Measurements from ENCODE around the gene SLC22A15.
"Not testable (repeated sequence)": the region's sequence is repeated elsewhere in the genome, so short reads cannot be mapped to it uniquely, and the experiment has no call there.

Gene SLC22A15

DNA sequence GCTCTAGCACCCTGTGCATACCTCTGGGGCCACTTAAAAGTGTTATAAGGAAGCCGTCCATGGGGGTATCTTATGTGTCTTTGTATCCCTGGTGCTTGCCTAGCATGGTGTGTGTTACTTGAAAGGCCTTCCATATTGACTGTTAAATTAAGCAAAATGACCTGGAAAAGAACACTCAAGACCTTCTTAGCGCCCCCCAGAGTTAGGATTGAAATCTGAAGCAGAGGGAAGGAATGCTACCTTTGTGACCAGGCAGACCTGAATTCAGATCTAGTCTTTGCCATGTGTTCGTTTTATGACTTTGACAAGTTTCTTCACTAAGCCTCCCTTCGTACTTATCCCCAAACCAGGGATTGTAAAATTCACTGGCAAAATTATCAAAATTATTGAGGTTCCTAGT, 59.9 kb downstream of the SLC22A15 start:
- DNase-seq = no peak

DNA sequence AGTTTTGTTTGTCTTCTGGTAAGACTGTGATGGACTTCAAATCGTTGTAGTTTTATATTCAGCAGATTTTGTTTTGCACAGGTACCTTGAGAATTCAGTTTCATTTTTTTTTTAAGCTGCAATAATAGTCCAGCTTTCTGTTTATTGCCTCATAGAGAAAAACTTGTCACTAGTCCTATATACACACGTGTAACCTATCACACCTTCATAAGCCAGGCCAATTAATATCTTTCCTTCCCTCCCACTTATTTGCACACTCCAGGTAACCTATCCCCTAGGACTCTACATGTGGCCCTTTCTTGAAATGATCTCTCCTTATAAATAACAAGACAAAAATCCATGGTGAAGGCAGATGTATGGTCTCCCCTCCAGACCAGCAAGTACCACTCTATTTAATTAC, 62.4 kb downstream of the SLC22A15 start:
- DNase-seq = no peak

DNA sequence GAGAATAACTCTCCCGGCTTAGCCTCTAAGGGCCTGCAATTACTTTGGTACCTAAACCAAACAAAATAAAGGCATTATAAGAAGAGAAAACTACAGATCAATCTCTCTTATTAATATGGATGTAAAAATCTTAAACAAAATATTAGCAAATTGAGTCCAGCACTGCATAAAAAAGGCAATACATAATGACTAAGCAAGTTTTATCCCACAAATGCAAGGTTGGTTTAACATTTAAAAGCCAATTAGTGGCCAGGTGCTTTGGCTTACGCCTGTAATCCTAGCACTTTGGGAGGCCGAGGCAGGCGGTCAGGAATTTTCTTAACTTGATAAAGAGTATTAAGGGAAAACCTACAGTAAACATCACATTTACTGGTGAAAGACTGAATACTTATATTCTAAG, 67.8 kb downstream of the SLC22A15 start:
- no peak for DNase-seq

DNA sequence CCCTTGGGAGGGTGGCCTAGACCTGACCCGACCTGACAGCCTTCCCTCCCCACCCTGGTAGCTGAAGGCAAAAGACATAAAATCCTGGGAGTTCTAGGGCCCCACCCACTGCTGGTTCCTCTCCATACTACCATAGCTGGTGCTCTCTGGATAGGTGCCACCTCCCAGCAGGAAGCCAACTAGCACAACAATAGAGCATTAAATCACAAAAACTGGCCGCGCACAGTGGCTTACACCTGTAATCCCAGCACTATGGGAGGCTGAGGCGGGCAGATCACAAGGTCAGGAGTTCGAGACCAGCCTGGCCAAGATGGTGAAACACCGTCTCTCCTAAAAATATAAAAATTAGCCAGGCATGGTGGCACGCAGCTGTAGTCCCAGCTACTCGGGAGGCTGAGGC, 70.6 kb downstream of the SLC22A15 start:
- not testable (repeated sequence) for DNase-seq

DNA sequence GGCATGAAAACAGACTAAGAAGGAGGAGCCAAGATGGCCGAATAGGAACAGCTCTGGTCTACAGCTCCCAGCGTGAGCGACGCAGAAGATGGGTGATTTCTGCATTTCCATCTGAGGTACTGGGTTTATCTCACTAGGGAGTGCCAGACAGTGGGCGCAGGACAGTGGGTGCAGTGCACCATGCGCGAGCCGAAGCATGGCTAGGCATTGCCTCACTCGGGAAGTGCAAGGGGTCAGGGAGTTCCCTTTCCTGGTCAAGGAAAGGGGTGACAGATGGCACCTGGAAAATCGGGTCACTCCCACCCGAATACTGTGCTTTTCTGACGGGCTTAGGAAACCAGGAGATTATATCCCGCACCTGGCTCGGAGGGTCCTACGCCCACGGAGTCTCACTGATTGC, 75.6 kb downstream of the SLC22A15 start:
- DNase-seq = not testable (repeated sequence)

DNA sequence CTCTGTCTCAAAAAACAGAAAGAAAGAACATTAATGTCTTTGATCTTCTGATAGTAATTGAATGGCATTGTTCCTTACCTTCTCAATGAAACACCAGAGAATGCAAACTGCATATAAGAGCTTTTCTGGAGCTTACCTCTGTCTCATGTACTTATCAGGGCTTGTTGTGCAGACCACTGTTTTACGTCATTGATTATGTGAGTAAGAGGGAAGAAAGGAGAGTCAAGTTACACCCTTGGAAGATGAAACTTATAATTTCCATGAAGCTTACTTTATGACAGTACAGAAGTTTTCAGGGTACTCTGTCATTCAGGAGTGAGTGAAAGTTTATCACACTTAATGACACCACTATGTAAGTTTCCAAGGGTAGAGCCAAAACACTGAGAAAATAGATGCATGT, 85.9 kb downstream of the SLC22A15 start:
- peak; percentile 21 for DNase-seq

DNA sequence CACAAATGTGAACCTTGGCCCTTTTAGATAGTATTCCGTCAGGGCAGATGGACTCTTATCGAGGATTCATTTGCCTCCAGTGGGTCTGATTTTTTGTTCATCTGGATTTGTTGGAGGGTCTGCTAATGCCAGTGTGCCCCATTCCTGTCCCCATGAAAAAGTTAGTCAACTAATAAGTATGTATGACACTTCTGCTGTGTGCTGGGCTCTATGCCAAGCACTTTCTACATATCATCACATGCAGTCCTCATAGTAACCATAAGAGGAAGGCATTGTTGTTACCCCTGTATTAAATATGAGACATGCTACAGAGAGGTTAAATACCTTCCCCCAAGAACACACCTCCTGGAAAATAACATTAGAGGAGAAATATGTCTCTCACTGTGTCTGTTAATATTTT, 88.3 kb downstream of the SLC22A15 start:
- peak; percentile 67 for DNase-seq

DNA sequence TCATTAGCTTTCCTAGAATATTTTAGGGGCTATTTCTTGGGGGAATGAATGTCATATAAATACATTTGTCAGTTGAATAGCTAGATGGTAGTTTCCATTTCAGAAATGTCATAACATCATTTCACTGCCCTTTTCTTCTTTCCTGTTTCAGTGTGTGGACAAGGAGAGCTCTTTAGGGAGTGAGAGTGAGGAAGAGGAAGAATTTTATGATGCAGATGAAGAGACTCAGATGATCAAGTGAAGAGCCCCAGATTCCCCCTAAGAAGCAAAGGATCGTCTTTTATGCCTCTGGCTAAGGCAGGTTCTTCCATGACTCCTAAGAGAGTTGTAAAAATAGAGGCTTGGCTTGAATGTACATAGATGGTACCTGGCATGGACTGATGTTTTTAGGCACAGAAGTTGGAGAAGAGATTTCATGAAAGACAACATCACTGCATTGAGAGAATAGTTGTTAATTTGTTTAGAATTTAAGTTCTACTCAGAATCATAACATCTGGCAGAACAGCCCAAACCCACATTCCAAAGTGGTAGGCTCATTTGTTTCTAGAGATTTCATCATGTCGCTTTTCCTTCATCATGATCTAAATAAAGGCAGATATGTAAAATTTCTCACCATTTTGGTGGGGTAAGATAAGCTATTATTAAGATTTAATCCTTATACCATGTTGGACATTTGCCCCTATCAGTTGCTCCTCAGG, 90.7 kb downstream of the SLC22A15 start:
- peak; percentile 91 for DNase-seq

DNA sequence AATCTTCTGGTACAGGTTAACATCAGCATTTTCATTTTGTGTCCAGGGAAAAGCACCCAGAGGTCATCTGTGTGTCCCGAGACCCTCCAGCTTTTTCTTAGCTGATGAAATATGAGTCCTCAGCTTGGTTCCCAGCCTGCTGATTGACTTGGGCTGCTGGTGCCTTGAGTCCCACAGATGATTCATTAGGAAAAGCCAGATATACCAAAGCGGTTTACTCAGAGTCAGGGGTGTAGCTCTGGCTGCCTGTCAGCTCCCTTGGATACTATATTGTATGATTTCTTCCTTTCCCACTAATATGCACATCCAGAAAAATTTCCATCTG, 91.2 kb downstream of the SLC22A15 start:
- peak; percentile 97 for DNase-seq

DNA sequence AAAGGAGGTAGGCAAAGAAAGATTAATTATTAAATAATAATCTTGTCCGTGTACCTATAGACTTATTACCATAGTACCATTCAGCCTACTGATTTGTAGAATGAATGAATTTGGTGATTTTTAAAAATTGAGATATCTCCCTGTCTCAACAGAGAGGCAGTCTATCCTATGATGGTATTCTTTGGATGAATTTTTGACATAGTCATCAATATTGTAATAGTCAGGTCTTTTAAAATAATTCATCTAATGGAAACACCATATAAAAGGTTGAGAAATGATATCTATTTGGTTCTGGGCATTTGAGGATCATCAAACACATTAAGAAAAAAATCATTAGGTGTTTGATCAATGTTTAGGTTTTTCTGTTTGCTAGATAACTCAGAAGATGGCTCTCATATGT, 99.3 kb downstream of the SLC22A15 start:
- no peak for DNase-seq

DNA sequence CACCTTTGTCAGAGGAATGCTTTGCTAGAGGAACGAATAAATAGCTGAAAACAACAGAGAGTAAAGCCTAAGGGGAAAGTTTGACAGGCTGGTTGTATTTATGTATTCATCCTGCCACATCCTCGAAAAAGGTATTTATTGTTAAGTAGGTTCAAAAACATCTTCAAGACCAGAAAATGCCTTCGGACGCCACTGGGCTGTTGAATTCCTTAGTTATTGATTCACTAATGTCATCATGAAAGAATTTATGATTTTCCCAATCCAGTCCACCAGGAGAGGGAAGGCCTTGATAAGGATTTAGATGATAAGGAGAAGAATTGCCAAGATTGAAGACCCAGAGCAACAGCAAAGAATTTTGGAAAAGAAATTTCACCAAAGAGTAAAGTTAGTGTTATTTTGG, 99.7 kb downstream of the SLC22A15 start:
- DNase-seq = peak; percentile 42

DNA sequence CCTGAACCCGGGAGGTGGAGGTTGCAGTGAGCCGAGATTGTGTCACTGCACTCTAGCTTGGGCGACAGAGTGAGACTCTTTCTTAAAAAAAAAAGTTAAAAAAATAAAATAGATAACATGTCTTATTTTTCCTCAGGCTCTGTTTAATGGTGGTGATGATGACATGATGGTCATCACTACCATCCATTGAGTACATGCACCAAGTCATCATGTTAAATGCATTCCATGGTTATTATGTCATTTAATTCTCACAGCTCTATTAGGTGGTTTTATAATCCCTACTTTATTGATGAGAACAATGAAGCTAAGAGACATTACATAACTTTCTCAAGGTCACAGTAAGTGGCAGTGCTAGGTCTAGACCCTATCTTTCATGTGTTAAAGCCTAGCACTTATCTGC, 100.5 kb downstream of the SLC22A15 start:
- no peak for DNase-seq

DNA sequence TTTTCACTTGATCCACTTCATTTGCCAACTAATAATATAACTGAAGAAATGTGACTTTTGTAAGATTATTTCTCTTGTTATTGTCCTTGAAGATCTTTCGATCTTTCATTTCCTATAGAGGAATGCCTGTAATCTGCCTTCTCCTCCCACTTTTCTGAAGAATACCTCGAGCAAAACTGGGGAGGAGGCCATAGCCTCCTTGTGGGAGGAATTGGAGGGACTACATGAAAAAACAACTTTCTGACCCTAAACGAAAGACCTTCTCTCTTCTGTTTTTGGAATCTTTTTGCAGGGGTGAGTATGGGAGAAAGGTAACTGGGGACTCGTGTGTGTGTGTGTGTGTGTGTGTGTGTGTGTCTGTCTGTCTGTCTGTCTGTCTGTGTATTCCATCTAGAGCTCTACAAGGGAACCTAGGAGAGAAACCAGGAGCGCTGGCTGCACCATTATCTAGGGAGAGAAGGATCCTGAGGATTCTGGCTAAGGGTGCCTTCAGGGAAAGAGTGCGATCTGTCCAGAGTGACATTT, 102.4 kb downstream of the SLC22A15 start:
- no peak for DNase-seq

DNA sequence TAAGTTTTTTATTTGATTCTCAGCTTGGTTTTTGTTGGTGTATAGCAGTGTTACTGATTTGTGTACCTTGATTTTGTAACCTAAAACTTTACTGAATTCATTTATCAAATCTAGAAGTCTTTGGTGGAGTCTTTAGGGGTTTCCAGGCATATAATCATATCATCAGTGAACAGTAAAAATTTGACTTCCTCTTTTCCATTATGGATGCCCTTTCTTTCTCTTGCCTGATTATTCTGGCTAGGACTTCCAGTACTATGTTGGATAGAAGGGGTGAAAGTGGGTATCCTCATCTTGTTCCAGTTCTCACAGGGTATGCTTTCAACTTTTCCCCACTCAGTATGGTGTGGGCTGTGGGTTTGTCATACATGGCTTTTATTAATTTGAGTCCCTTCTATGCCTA, 111.3 kb downstream of the SLC22A15 start:
- DNase-seq = no peak

DNA sequence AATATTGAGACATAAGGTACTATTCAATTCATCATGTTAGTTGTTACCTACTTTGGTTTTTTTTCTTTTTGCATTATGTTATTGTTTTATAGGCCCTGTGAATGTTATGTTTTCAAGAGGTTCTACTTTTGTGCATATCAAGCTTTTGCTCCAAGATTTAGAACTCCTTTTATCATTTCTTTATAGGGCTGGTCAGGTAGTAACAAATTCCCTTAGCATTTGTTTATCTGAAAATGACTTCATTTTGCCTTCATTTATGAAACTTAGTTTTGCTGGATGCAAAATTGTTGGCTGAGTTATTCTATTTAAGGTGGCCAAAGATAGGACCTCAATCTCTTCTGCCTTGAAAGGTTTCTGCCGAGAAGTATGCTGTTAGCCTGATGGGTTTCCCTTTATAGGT, 113.6 kb downstream of the SLC22A15 start:
- no peak for DNase-seq

DNA sequence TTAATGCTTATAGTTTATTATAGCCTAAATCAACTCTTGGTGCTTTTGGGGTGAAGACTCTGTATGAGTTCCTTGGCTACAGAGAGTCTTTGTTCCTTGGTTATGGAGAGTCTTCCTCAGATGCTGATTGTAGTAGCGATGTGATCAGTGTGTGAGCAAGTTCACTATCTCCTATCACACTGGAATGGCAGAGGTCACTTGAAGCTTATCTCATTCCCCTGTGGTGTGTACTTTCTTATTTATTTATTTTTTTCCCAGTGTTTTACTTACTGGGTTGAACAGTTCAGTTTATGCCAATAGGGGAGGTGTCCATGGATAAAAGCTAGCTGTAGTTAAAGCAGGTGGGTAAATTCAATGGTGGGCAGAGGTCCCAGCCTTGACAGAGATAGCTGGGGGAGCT, 114.8 kb downstream of the SLC22A15 start:
- no peak for DNase-seq

DNA sequence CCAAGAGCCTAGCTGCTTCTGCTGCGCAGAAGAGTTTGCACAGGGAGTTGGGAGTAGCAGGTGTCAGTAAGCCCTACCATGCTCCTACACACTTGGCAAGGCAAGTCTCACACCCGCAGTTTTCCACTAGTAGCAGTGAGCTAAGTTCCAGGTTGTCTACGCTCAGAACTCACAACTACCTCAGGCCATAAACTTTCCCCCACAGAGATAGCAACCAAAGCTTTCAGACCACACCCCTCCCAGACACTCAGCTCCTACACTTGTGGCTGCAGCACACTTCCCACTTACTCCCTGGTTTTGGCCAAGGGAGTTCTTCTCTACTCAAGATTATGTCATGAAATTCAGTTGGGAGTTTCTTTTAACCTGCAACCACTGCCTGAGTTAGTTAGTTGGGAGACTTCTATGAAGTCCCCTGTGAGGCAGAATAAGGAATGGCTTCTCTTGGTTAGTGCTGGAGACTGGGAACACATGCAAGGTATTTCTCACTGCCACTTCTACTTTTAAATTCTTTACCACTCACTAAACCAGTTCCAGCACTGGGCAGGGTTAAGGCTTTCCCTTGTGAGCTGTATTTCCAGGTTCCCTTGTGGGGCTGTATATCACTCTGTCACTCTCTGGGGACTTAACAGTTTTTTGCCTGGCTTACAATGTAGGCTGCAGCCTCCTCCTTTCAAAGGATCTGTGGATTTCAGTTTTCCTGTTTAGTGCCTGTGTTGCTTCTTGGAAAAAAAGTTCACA, 116.6 kb downstream of the SLC22A15 start:
- no peak for DNase-seq

DNA sequence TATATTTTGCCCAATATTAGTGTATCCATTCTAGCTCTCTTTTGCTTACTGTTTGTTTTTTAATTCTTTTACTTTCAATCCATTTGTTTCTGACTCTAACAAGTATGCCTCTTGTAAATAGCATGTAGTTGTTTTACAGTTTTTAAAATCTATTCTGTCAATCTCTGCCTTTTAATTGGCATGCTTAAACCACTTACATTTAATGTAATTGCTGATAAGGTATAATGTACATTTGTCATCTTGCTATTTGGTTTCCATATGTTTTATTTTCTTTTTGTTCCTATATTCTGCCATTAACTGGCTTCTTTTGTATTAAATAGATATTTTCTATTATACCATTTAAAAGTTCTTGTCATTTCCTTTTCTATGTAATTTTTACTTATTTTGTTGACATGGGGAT, 118.7 kb downstream of the SLC22A15 start:
- DNase-seq = no peak

DNA sequence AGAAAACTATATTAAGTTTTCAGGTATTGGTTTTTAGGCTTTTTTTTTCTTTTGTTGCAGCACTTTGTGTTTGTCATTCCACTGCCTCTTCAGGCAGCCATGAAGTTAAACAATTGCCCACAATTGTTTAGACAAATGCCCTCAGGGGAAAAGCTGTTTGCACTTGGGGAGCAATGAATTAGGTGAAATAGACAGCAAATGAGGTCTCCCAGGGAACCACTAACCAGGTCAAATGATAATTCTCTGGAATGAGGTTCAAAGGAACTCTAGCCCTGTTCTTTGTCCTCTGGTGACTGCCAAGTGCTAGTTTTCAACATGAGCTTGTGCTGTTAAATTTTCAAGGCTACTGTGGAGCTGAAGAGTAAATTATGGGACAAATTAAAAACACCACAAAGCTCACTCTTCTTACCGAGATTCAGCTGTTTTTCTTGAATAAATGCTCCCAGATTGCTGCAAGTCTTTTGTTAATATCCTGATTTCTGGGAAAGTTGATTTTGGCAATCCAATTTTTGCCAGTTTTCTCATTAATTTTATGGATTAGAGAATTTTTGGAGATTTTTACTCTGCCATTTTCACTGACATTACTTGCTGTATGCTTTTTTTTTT, 119.8 kb downstream of the SLC22A15 start:
- no peak for DNase-seq

DNA sequence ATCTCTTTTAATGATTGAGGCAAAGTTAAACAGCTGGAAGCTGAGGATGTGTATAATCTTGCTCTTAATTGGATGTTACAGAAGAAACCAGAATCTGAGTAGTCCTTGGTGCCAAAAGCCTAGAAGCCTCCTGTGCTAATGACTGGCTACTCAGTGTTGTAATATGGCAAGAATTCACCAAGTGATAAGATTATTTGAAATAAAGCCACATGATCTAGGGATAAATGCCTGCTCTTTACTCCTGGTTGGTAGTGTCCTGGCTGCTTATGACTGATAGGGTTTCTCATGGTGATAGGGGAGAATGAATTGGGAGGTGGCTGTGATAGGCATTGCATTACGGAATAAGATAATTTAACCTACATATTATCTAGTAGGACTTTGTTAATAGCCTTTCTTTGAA, 121.3 kb downstream of the SLC22A15 start:
- no peak for DNase-seq

DNA sequence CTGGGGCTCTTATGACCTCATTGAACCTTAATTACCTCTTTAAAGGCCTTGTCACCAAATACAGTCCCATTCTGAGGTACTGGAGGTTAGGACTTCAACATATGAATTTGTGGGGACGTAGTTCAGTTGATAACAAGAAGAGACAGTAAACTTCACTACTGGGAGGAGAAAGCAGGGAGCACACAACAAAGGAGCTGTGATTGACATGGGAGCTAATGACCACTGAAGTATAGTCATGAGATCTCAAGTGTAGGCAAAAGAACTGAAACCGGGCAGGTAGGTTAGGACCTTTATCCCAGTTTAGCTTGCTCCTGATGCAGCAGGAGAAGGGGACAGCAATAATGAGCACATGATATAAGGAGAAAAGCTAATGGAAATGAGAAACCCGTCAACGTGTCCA, 123.1 kb downstream of the SLC22A15 start:
- DNase-seq = no peak

DNA sequence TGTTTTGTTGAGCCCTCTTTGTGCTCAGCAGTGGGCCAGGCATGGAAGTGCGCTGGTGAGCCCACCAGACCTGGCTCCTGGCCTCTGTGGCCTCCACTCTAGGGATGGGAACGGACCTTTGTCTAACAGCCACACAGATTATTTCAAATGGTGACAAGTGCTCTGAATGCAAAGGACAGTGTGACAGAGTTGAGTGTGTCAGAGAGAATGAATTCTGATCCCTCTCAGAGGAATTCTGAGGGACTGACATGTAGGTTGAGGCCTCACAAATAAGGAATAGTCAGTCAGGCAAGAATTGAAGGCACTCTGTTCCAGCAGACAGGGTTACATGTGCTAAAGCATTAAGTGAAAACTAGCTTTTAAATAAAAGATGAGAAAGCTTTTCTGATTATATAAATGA, 123.6 kb downstream of the SLC22A15 start:
- no peak for DNase-seq

DNA sequence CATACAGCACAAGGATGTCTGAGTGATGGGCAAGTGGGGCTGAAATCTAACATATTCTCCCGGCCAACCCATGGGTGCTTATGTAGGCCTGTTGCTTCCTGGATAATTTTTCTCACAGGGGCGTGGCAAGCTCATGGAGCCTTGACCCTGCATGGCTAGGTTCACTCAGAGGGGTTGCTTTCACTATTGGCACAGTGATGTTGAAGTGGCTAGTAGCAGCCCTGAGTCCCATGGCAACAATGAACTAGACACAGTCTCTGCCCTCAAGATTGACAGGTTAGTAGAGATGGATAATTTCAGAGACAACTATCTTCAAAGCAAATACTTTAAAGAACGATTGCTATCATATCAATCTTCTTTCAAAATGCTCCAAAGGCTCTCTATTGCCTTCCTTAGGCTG, 128.4 kb downstream of the SLC22A15 start:
- no peak for DNase-seq

DNA sequence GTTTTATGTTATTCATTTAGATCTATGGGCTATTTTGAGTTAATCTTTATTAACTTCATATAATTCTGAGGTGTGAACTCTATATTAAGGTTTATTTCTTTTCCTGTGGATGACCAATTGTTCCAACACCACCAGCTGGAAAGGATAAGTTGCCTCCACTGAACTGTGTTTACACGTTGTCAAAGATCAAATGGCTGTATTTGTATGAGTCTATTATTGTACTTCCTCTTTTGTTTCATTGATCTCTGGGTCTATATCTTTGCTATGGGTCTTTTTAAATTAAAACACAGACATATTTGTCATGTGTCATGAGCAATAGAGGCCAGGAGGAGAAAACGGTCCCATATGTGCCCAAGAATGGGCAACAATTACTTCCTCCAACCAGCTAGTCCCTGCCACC, 129.7 kb downstream of the SLC22A15 start:
- no peak for DNase-seq

Data from fibroblast of upper back skin (primary cell).